Mucosa of descending colon (tissue), 3 donors: ENCODE measurements around the gene GLI3. TPM values are rescaled to one million over a fixed set of nuclear protein-coding genes. Genes with fewer than 3 reads are reported as not detected.

Source experiments
- ATAC-seq: fragments of 200-7000 bp; cut with Tn5 transposase; one replicate; pipeline ENCODE4 v1.9.1; 2020; ENCODE audit warnings: mild to moderate bottlenecking, moderate library complexity
- DNase-seq, 3 donors: peaks; one replicate each; pipeline ENCODE4 v3.0.0-alpha.2; 2020
- H3K36me3 ChIP-seq: fragments of 200-600 bp; one replicate; pipeline ENCODE4 v1.8.0; 2021; ENCODE audit warnings: low read depth, mild to moderate bottlenecking
- H3K4me1 ChIP-seq: fragments of 200-600 bp; one replicate; pipeline ENCODE4 v1.8.0; 2021; ENCODE audit warnings: low read depth, mild to moderate bottlenecking
- H3K4me3 ChIP-seq: fragments of 200-600 bp; one replicate; pipeline ENCODE4 v1.8.0; 2021; ENCODE audit warnings: mild to moderate bottlenecking
- H3K9me3 ChIP-seq: fragments of 200-600 bp; one replicate; pipeline ENCODE4 v1.8.0; 2021; ENCODE audit warnings: mild to moderate bottlenecking
- intact Hi-C, 2 donors: fragments of 100-400 bp; cut with DNase I in 1 of 2; cut with micrococcal nuclease in 1 of 2; formaldehyde crosslinking; loops; one replicate each; pipeline versions ENCODE4 v1.11.0 to v1.11.1; 2022; cut with DNase I, micrococcal nuclease
- total RNA-seq, 3 donors: library from RNA; stranded (reverse); fragmentation: NEBNext Ultra II Directional in 2 of 3; extraction: Animal tissue kit (Norgen Biotek cat#: 25700) in 2 of 3; gene quantifications; one replicate each; pipeline versions ENCODE4 v1.2.1 to v1.2.4, GENCODE V29; 2021 to 2023
- TF ChIP-seq, protein P1 (sequence below): fragments of 200-600 bp; IDR thresholded peaks from one replicate; pipeline ENCODE4 v1.8.0; 2022; ENCODE audit warnings: antibody characterized with exemption, mild to moderate bottlenecking
- donor health status: DM: no; HTN: no; CAD: no; lungs with moderate emphysema.
- donor health status: DM: no; HTN: no; CAD: no.
- donor health status: DM: no; HTN: yes; CAD: no.

GLI3 gene
- total RNA-seq, 3 donors from 2014 or later, result 3.0 to 56.3 (median 8.8) TPM

DNA sequence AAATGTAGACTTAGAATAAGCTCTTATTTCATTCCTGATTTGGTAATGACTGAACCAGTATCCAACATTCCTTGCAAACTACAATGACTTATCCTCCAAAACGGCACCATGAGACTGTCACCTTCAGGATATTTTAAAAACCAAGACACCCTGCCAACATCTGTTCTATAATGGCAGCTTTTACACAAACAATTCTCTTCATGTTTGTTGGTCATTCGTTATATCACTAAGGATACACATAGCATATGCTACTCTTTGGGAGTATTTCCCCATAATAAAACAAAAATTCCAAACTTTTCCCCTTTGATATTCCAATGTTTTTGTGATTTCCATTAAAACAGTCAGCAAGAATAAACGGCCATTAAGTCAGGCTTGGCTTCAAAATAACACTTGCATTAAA, 215.4 kb downstream of the GLI3 start:
- Histone ChIP-seq H3K4me3 (no peak overlapping the region), H3K4me1 (no peaks in the 10 kb centered on the region), H3K36me3 (no peaks in the 10 kb centered on the region), H3K9me3 (no peaks in the 10 kb centered on the region)
- DNase-seq (no peak), ATAC-seq (no peak)
- intact Hi-C loops, result no loop called here
- TF ChIP-seq, protein P1, sequence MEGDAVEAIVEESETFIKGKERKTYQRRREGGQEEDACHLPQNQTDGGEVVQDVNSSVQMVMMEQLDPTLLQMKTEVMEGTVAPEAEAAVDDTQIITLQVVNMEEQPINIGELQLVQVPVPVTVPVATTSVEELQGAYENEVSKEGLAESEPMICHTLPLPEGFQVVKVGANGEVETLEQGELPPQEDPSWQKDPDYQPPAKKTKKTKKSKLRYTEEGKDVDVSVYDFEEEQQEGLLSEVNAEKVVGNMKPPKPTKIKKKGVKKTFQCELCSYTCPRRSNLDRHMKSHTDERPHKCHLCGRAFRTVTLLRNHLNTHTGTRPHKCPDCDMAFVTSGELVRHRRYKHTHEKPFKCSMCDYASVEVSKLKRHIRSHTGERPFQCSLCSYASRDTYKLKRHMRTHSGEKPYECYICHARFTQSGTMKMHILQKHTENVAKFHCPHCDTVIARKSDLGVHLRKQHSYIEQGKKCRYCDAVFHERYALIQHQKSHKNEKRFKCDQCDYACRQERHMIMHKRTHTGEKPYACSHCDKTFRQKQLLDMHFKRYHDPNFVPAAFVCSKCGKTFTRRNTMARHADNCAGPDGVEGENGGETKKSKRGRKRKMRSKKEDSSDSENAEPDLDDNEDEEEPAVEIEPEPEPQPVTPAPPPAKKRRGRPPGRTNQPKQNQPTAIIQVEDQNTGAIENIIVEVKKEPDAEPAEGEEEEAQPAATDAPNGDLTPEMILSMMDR, result no peak

DNA sequence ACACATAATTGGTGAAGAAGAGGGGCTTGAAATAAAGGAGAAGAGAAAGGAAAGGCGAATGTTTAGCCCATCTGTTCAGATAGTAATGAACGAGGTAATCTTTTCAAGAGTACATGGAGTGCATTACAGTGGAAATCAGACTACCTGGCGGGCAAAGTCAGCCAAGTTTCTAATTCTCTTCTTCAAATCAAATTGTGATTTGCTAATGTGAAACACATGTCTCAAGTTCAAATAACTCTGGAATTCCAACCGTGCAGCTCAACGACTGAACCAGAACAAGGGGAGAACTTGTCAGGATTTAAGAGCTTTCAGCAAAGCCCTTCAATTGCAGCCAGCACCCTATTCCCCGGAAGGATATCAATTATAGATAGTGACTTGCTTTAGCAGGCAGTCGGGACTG, 216.9 kb downstream of the GLI3 start:
- H3K4me1 ChIP-seq, result no peaks in the 10 kb centered on the region
- TF ChIP-seq, protein P1, result no peak
- no peak for ATAC-seq

DNA sequence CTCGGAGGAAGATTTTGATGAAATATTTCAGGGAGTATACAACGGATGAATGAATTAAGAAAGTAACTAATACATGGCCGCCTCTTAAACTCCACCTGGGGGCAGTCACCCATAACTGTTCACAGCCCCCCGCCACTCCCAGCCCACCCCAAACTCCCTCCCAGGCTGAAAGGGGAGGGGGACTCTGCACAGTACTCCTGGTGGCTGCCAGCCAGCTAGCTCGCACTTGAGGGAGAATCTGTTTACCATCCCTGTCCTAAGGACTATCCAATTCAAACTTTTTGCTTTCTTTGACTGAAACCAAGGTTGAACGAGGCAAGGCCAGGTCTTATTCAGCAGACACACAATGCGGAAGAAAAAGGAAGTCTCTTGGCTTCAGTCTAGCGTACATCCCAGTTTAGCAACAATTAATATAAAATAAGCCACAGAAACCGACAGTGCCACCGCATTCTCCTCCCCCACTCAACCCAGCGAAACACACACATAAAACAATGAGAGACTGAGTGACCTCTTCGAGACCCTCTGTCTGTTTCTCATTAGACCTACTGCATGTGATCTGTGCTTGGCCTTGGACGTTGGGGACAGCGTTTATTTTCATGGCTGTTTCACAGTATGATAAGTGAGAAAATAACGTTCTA, 219.5 kb downstream of the GLI3 start:
- Histone ChIP-seq H3K4me3 (no peak overlapping the region), H3K9me3 (peaks cover 5% of the 10 kb centered on the region), H3K4me1 (no peaks in the 10 kb centered on the region), H3K36me3 (no peaks in the 10 kb centered on the region)
- TF ChIP-seq, protein P1, result no peak
- intact Hi-C loops, result no loop called here
- ATAC-seq, result no peak
- no peak for DNase-seq

More for the DNA sequence above, 216.9 kb downstream of the GLI3 start:
- H3K9me3 ChIP-seq, result no peaks in the 10 kb centered on the region
- H3K36me3 ChIP-seq, result no peaks in the 10 kb centered on the region
- no peak for DNase-seq
- H3K4me3 ChIP-seq, result no peak overlapping the region
- intact Hi-C loops, result no loop called here

DNA sequence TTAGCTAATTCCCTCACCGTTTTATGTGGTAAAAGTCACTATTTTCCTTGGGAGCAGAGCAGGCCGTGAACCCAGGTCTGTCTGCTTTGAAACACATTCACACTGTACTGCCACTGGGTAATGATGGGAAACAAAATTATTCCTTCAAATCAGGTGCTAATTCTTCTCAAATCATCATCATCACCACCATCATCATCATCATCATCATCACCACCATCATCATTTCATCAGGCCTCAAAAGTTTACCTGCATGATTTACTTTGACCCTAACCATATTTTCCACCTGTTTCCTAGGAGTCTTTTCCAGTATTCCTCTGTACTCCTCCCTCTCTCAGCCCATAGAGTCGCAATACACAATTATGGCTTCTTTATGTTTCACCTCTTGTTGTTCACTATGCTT, 220.5 kb downstream of the GLI3 start:
- TF ChIP-seq, protein P1, result no peak
- Histone ChIP-seq H3K36me3 (no peaks in the 10 kb centered on the region), H3K9me3 (peaks cover 5% of the 10 kb centered on the region), H3K4me3 (no peak overlapping the region), H3K4me1 (no peaks in the 10 kb centered on the region)
- intact Hi-C loops, result no loop called here
- ATAC-seq, result no peak
- DNase-seq, result no peak

DNA sequence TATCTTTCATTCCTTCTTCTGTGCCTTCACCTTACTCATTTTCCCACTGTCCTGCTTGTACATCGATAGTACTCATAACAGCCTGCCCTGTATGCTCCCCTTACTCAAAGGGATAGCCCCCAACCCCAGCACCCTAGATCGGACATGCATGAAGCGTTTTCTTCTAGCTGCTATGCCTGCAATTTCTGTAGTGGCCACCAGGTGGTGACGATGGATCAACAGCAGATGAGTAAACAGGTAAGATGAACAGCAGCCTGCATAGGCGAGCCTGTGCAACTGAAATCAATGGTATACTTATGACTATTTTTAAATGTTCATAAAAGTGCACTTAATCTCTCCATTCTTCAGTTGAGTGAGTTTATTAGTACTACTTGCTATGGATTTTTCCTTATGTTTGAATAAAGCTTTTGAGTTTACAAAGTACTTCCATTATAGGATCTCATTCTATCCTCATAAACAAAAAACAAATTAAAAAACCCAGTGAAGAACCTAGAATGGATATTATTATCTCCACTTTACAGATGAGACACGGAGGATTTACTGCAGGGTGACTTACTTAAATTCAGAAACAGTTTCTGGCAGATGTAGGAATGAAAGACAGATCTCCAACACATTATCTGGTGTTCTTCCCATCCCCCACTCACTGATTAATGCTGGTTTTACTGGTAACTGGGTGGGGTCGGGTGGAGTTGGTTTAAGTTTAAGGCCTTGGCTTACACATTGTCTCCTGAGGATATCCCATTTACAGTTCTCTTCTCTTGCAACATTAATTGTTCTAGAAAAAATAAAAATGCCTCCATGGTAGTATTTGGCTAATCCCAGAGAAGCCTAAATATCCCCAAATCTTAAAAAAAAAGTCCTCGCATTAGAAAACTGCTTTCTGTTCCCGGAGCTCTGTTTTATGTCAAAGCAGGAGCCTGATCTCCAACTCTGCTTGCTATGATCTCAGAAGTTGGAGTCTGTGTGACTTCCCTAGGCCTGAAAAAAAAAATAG, 222.1 kb downstream of the GLI3 start:
- DNase-seq (peak in 2 of 3 donors; percentile 50 to 70), ATAC-seq (peak; percentile 67)
- intact Hi-C loops, result no loop called here

More for the DNA sequence above, 222.1 kb downstream of the GLI3 start:
- no peaks in the 10 kb centered on the region for H3K4me1 ChIP-seq
- H3K36me3 ChIP-seq, result no peaks in the 10 kb centered on the region
- TF ChIP-seq, protein P1, result peak; percentile 46
- H3K9me3 ChIP-seq, result peaks cover 5% of the 10 kb centered on the region
- H3K4me3 ChIP-seq, result no peak overlapping the region
